Osteoblast (primary cell): Measurements from ENCODE around the gene CCL11. TPM values are rescaled to one million over a fixed set of nuclear protein-coding genes. Genes with fewer than 3 reads are reported as not detected.

Experiments
- DNase-seq: peaks from one replicate; pipeline ENCODE4 v3.0.0; 2011; ENCODE audit warnings: low spot score, mixed read lengths; ENCODE audit not compliant: insufficient read length; ENCODE audit errors: missing footprints
- H2AFZ ChIP-seq: 2 replicates; pipeline ENCODE4 v1.6.0; 2011; ENCODE audit warnings: mild to moderate bottlenecking, low read length
- H3K27ac ChIP-seq: 2 replicates; pipeline ENCODE4 v1.5.1; 2011; ENCODE audit warnings: mild to moderate bottlenecking, low read depth, low read length, moderate library complexity
- H3K27me3 ChIP-seq: 2 replicates; pipeline ENCODE4 v1.6.0; 2012; ENCODE audit warnings: mild to moderate bottlenecking, control low read depth, inconsistent platforms, low read length, moderate library complexity; ENCODE audit not compliant: insufficient read depth
- H3K36me3 ChIP-seq: 2 replicates; pipeline ENCODE4 v1.5.1; 2011; ENCODE audit warnings: mild to moderate bottlenecking, low read length, control low read depth, moderate library complexity; ENCODE audit not compliant: insufficient read depth
- H3K4me1 ChIP-seq: 2 replicates; pipeline ENCODE4 v1.5.1; 2011; ENCODE audit warnings: mild to moderate bottlenecking, low read length, control low read depth, moderate library complexity; ENCODE audit not compliant: insufficient read depth
- H3K4me2 ChIP-seq: 2 replicates; pipeline ENCODE4 v1.6.0; 2011; ENCODE audit warnings: mild to moderate bottlenecking, low read length; ENCODE audit not compliant: insufficient read depth
- H3K4me3 ChIP-seq: fragments of 200-600 bp; sonication (generic); 3 replicates; pipeline ENCODE4 v1.5.1; 2012; ENCODE audit warnings: mild to moderate bottlenecking, low read length, inconsistent platforms; ENCODE audit not compliant: insufficient read depth
- H3K79me2 ChIP-seq: 2 replicates; pipeline ENCODE4 v1.6.0; 2012; ENCODE audit warnings: mild to moderate bottlenecking, low read length, control low read depth, inconsistent platforms; ENCODE audit not compliant: insufficient read depth
- H3K9me3 ChIP-seq: 2 replicates; pipeline ENCODE4 v1.5.1; 2011; ENCODE audit warnings: low read depth, low read length, control low read depth
- H4K20me1 ChIP-seq: 2 replicates; pipeline ENCODE4 v1.6.0; 2012; ENCODE audit warnings: mild to moderate bottlenecking, low read length, control low read depth; ENCODE audit not compliant: insufficient read depth
- total RNA-seq: library from RNA; depleted of rRNA; stranded (reverse); fragments of >200 nt; gene quantifications from 2 replicates; pipeline ENCODE4 v1.2.3, GENCODE V29; 2012
- TF ChIP-seq, protein P1 (sequence below): IDR thresholded peaks from 2 replicates; pipeline ENCODE4 v1.5.1; 2011; ENCODE audit warnings: mild to moderate bottlenecking, low read depth, low read length, moderate library complexity; ENCODE audit errors: extremely low read depth

Gene CCL11
- not detected in 2 replicates for total RNA-seq

DNA sequence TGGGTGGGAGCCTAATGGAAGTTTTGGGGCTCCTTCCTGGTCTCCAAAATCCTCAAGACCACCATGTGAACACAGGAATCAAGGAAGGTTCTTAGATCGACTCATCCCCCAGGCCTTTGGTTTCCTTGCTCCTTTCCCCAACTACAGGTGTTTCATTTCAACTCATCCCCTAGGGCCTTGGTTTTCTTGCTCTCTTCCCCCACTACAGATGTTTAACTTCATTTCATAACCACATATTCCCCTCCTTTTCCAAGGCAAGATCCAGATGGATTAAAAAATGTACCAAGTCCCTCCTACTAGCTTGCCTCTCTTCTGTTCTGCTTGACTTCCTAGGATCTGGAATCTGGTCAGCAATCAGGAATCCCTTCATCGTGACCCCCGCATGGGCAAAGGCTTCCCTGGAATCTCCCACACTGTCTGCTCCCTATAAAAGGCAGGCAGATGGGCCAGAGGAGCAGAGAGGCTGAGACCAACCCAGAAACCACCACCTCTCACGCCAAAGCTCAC is at the start of gene CCL11:
CCL11 (plus strand) TSS at position 457 of the 507 bp plus-strand sequence. CDS start 67 bp downstream, outside the sequence.
- no peak for DNase-seq
- Histone ChIP-seq H3K4me2 (no peak within 1 kb of the TSS), H3K4me1 (peaks cover 9% of the 10 kb centered on the region), H2AFZ (no peak within 1 kb of the TSS), H3K79me2 (no peaks in the 10 kb centered on the region), H3K36me3 (no peaks in the 10 kb centered on the region), H3K27ac (no peak within 1 kb of the TSS), H3K4me3 (no peak within 1 kb of the TSS), H4K20me1 (no peaks in the 10 kb centered on the region), H3K9me3 (no peaks in the 10 kb centered on the region), H3K27me3 (no peaks in the 10 kb centered on the region)
- TF ChIP-seq, protein P1, sequence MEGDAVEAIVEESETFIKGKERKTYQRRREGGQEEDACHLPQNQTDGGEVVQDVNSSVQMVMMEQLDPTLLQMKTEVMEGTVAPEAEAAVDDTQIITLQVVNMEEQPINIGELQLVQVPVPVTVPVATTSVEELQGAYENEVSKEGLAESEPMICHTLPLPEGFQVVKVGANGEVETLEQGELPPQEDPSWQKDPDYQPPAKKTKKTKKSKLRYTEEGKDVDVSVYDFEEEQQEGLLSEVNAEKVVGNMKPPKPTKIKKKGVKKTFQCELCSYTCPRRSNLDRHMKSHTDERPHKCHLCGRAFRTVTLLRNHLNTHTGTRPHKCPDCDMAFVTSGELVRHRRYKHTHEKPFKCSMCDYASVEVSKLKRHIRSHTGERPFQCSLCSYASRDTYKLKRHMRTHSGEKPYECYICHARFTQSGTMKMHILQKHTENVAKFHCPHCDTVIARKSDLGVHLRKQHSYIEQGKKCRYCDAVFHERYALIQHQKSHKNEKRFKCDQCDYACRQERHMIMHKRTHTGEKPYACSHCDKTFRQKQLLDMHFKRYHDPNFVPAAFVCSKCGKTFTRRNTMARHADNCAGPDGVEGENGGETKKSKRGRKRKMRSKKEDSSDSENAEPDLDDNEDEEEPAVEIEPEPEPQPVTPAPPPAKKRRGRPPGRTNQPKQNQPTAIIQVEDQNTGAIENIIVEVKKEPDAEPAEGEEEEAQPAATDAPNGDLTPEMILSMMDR: no peak

DNA sequence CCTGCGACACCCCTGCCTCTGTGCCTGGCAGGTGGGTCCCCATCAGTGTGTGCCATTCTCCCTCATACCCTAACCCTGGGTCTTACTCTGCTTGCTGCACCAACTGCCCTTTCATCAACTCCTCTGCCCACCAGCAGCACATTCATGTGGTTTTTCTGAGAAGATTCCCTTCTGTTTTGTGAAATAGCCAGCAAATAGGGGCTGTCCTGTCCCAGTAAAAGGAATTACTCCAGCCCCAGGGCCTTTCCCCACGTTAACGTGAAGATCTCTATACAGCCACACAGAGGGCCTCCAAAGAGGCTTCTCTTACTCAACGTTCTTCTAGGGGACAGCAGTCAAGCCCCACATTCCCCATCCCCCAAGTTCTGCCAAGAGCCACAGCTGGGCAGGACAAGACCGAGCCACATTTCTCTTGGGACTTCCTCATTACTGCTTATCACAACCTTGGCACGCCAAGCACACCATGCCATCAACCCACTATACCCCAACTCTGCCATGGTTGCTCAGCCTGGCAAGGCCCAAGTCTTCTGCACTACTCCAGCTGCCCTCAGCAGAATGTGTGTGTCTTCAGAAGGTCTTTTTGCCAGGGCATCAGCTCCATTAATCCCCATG is 49.2 kb upstream of the CCL11 start:
- peaks cover 13% of the 10 kb centered on the region for H3K4me1 ChIP-seq
- TF ChIP-seq, protein P1: no peak
- no peaks in the 10 kb centered on the region for H4K20me1 ChIP-seq
- no peak overlapping the region for H2AFZ ChIP-seq
- no peaks in the 10 kb centered on the region for H3K36me3 ChIP-seq
- H3K4me3 ChIP-seq: no peak overlapping the region
- no peaks in the 10 kb centered on the region for H3K27me3 ChIP-seq
- no peak overlapping the region for H3K4me2 ChIP-seq
- H3K27ac ChIP-seq: no peak overlapping the region
- peak; percentile 13 for DNase-seq
- no peaks in the 10 kb centered on the region for H3K79me2 ChIP-seq
- H3K9me3 ChIP-seq: no peaks in the 10 kb centered on the region

DNA sequence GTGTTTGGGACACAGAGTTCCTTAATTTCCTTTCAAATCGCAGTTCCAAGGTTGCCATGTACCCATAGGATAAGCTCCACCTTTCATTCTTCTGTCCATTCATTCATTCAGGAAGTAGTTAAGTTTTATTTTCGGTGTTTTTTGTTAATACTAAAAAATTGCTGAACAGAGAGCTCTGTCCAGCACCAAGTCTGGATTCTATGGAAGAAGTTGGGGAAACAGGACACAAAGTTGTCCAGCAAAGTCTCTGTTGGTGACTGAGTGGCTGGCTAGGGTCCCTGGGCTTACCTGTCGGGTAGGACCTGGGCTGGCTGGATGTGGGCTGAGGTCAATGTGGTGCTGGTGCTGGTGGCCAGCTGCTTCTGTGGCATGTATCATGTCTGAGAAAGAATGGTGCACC is 48.1 kb upstream of the CCL11 start:
- Histone ChIP-seq H2AFZ (no peak overlapping the region), H3K4me3 (no peak overlapping the region), H3K79me2 (no peaks in the 10 kb centered on the region), H3K9me3 (no peaks in the 10 kb centered on the region), H3K36me3 (no peaks in the 10 kb centered on the region), H3K4me1 (peaks cover 13% of the 10 kb centered on the region), H4K20me1 (no peaks in the 10 kb centered on the region), H3K27ac (no peak overlapping the region), H3K4me2 (no peak overlapping the region), H3K27me3 (no peaks in the 10 kb centered on the region)
- TF ChIP-seq, protein P1: no peak
- no peak for DNase-seq

DNA sequence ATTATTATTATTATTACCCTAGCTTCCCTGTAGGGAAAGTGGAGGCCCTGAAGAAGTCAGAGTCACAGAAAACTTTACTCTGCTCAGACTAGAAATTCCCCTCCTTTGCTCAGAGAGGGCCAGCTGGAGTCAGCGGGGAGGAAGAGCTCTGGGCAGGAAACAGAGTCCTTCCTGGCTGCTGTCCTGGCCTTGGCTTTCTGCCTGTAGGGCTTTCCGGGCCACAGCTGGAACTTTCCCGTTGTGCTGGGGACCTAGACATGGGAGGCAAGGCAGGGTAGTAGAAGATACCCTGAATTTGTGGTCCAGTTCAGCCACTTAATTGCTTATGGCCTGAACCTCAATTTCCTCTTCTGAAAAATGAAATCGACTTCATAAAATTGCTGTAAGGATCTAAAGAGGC is 44.5 kb upstream of the CCL11 start:
- Histone ChIP-seq H3K79me2 (no peaks in the 10 kb centered on the region), H3K4me1 (peaks cover 13% of the 10 kb centered on the region), H3K36me3 (no peaks in the 10 kb centered on the region), H3K4me2 (no peak overlapping the region), H3K4me3 (no peak overlapping the region), H3K27me3 (no peaks in the 10 kb centered on the region), H3K9me3 (no peaks in the 10 kb centered on the region), H3K27ac (no peak overlapping the region), H2AFZ (no peak overlapping the region), H4K20me1 (no peaks in the 10 kb centered on the region)
- TF ChIP-seq, protein P1: no peak
- DNase-seq: no peak
